Measurements from ENCODE around the gene HYDIN.

GRCh38 chr16:70767377-70768202 is 462.9 kb downstream of the HYDIN start:
- TF ChIP-seq, protein P1, sequence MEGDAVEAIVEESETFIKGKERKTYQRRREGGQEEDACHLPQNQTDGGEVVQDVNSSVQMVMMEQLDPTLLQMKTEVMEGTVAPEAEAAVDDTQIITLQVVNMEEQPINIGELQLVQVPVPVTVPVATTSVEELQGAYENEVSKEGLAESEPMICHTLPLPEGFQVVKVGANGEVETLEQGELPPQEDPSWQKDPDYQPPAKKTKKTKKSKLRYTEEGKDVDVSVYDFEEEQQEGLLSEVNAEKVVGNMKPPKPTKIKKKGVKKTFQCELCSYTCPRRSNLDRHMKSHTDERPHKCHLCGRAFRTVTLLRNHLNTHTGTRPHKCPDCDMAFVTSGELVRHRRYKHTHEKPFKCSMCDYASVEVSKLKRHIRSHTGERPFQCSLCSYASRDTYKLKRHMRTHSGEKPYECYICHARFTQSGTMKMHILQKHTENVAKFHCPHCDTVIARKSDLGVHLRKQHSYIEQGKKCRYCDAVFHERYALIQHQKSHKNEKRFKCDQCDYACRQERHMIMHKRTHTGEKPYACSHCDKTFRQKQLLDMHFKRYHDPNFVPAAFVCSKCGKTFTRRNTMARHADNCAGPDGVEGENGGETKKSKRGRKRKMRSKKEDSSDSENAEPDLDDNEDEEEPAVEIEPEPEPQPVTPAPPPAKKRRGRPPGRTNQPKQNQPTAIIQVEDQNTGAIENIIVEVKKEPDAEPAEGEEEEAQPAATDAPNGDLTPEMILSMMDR (conservative IDR thresholded peaks at IDR 0.05; ENCODE audit: low read depth in 2 of 2), result no peak
- TF ChIP-seq EZH2phosphoT487 (IDR thresholded peaks at IDR 0.05; ENCODE audit: unreplicated experiment), result no peak

All from GM23338 (cell line).